H7 (cell line): ENCODE results near the gene GPR50. TPM values are rescaled to one million over a fixed set of nuclear protein-coding genes. Genes with fewer than 3 reads are reported as not detected.

Experiments
- DNase-seq: peaks from one replicate; pipeline ENCODE4 v3.0.0; 2012
- H3K27me3 ChIP-seq: 2 replicates; pipeline ENCODE4 v1.6.0; 2011; ENCODE audit warnings: mild to moderate bottlenecking, low read length; ENCODE audit not compliant: control insufficient read depth, insufficient read depth
- H3K36me3 ChIP-seq: replicated peaks from 2 replicates; pipeline ENCODE4 v1.5.1; 2011; ENCODE audit warnings: low read length; ENCODE audit not compliant: control insufficient read depth, insufficient read depth
- H3K4me3 ChIP-seq: 2 replicates; pipeline ENCODE4 v1.5.1; 2011; ENCODE audit warnings: low read depth, mild to moderate bottlenecking, control low read depth, low read length, moderate library complexity; ENCODE audit not compliant: insufficient read depth
- total RNA-seq: library from RNA; depleted of rRNA; stranded (reverse); fragments of >200 nt; shearing (Covaris generic); gene quantifications from 2 replicates; pipeline ENCODE4 v1.2.3, GENCODE V29; 2014; rRNA removed

GPR50 gene
- total RNA-seq, 1 experiment from 2014 or later: 0.55 TPM

DNA sequence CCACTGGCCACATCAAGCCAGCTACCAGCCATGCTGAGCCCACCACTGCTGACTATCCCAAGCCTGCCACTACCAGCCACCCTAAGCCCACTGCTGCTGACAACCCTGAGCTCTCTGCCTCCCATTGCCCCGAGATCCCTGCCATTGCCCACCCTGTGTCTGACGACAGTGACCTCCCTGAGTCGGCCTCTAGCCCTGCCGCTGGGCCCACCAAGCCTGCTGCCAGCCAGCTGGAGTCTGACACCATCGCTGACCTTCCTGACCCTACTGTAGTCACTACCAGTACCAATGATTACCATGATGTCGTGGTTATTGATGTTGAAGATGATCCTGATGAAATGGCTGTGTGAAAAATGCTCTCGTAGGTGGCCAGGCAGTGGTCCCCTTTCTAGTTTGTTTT lies 4.7 kb downstream of the GPR50 start:
- H3K27me3 ChIP-seq: peaks cover 44% of the 10 kb centered on the region
- DNase-seq: no peak
- no peaks in the 10 kb centered on the region for H3K36me3 ChIP-seq
- H3K4me3 ChIP-seq: no peak overlapping the region

DNA sequence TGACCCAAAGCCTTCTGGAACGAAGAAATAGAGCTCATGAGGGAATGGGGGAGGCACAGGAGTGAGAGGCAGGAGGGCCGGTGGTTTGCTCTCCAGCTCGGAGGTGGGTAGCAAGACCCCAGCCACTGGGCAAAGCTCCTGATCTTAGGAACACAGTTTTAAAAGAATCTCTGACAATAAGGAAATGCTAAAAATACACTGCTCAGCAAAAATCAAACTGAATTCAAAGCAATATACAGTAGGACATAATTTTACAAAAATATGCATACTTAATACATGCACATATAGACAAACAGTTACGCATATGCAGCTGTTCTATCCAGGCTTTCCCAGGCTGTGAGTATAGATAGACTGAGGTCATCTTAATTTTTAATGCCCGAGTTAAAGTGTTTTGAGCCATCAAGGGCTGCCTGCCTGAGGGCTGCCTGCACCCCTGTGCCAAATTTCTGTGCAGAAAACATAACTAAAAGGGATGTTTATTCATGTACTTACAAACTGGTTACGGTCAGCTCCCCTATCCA lies 6.9 kb downstream of the GPR50 start:
- DNase-seq: no peak
- no peak overlapping the region for H3K4me3 ChIP-seq
- no peaks in the 10 kb centered on the region for H3K36me3 ChIP-seq
- H3K27me3 ChIP-seq: peaks cover 26% of the 10 kb centered on the region

DNA sequence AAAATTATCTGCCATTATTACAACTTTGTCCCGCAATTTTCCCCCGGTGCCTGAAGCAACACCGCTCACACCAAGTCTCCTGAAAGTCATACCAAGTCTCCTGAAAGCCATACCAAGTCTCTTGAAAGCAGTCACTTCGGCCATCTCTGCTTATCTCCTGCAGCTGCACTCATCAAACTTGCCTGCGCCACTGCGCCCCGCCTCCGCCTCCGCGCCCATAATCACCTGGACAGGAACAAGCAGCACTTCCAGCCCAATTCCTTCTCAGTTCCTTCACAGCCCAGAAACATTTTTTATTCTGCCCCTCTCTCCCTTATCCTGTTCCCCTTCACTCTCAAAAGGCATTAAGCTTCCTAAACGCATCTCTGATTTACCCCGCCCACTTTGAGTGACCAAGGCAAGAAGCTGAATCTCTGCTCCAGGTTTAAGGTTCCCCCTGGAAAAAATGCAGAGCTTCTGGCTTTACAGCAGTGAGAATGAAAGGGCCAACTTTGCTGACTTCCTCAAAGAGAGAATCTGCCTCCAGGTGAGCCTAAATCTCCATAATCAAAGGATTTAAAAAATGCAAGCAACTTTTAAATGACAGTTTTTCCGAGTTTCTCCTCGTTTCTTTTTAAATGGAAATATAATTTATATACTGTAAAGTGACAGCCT lies 7.7 kb downstream of the GPR50 start:
- DNase-seq: peak; percentile 41
- H3K36me3 ChIP-seq: no peaks in the 10 kb centered on the region
- peaks cover 20% of the 10 kb centered on the region for H3K27me3 ChIP-seq
- no peak overlapping the region; the same call in 1 of the 2 replicates for H3K4me3 ChIP-seq

DNA sequence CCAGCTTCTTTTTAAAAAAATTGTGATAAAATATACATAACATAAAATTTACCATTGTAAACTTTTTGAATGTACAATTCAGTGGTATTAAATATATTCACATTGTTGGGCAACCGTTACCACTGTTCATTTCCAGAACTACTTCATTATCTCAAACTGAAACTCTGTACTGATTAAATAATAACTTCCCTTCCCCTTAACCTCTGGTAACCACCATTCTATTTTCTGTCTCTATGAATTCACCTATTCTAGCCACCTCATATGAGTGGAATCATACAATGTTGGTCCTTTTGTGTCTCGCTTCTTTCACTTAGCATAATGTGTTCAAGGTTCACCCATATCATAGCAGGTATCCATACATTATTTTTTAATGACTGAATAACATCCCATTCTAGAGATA lies 8.3 kb downstream of the GPR50 start:
- peaks cover 16% of the 10 kb centered on the region for H3K27me3 ChIP-seq
- DNase-seq: no peak
- no peaks in the 10 kb centered on the region for H3K36me3 ChIP-seq
- H3K4me3 ChIP-seq: no peak overlapping the region

DNA sequence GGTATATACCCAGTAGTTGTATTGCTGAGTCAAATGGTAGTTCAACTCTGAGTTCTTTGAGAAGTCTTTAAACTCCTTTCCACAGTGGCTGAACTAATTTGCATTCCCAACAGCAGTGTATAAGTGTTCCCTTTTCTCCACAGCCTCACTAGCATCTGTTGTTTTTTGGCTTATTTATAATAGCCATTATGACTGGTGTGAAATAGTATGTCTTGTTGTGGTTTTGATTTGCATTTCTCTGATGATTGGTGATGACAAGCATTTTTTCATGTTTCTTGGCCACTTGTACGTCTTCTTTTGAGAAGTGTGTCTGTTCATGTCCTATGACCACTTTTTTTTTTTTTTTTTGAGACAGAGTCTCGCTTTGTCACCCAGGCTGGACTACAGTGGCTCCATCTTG lies 30.5 kb downstream of the GPR50 start:
- no peaks in the 10 kb centered on the region for H3K36me3 ChIP-seq
- H3K4me3 ChIP-seq: no peak overlapping the region
- no peak for DNase-seq
- no peaks in the 10 kb centered on the region for H3K27me3 ChIP-seq

DNA sequence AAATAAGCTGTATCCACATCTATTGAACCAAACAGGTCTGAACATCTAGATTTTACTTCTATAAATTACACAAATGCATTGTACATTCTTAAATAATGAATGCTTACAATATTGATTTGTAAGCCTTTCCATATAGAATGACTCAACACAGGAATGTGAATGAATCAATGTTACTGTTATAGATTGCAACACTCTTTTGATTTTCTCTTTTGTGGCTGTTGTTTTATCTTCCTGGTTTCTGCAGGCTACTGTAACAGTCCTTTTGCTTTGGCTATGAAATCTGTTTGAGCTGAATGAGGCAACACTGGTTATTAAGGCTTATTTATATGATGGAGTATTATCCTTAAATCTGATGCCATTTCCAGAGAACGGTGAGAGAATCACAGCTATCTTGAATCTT lies 49.5 kb downstream of the GPR50 start:
- no peak for DNase-seq
- Histone ChIP-seq H3K4me3 (no peak overlapping the region), H3K27me3 (peaks cover 3% of the 10 kb centered on the region), H3K36me3 (no peaks in the 10 kb centered on the region)

DNA sequence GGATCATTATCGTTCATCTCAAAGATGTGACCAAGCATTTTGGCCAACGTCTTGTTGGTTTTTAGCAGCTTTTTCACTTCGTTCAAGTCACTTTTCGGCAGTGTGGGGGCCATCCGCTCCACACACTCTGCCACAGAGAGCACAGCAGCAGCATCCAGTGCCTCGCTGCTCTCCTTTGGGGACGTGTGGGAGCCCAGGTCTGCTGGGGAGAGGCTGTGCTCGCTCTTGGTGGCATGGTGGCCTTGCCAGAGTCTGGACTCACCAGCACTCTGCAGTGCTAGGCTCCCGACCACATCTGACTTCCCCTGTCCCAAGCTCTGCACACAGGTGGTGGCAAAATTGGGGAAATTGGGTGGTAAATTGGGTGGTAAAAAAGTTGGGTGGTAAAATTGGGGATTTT lies 50.6 kb downstream of the GPR50 start:
- H3K36me3 ChIP-seq: no peaks in the 10 kb centered on the region
- peaks cover 3% of the 10 kb centered on the region for H3K27me3 ChIP-seq
- DNase-seq: no peak
- no peak overlapping the region for H3K4me3 ChIP-seq

DNA sequence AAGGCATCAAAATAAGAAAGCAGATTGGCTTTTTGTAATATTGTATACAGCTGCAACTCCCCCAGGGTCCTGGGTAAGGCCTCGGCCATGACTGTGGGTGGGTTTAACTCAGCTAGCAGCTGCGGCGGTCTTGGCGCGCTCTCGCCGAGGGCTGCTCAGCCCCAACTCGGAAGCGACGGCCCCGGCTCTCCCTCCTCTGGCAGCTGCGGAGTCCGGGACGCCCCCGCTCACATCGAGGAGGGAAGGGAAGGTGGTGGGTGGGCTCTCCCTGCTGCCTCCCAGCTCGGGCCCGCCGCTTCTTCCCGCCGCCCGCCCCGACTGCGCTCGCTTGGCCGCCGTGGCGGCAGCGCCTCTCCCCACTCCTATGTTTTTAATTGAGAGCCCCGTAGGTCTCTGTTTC lies 51.2 kb downstream of the GPR50 start:
- peak; percentile 67 for DNase-seq

DNA sequence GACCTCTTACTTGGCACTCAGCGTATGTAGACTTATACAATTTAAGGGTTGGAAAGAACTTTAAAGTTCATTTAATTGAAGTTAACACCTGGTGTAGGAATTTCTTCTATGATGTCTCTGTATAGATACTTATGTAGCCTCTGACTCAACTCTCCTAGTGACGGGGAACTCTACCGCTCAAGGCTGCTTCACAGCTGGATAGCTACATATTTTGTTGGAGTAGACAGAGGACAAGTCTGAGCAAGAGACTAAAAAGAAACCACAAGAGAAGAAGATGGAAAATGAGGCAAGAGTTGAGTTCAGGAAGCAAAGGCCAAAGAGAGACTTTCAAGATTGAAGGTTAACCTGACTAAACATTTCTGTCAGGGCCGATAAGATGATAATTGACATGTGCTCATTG lies 52.6 kb downstream of the GPR50 start:
- no peak for DNase-seq
- H3K4me3 ChIP-seq: no peak overlapping the region
- no peaks in the 10 kb centered on the region for H3K36me3 ChIP-seq
- peaks cover 3% of the 10 kb centered on the region for H3K27me3 ChIP-seq

More for the DNA sequence above, 51.2 kb downstream of the GPR50 start:
- Histone ChIP-seq H3K4me3 (no peak overlapping the region), H3K36me3 (no peaks in the 10 kb centered on the region), H3K27me3 (peaks cover 3% of the 10 kb centered on the region)

Other genes with a start within 250 kb of the GPR50 start
- 304 and 306 TPM in 2 replicates for gene HMGB3, start 193.2 kb upstream of the GPR50 start, total RNA-seq
- gene VMA21, start 220.6 kb downstream of the GPR50 start, total RNA-seq: 67.0 and 68.1 TPM in 2 replicates